GM19351 (cell line): ENCODE data around the gene KIAA0513.
"Not testable (repeated sequence)": the region's sequence is repeated elsewhere in the genome, so short reads cannot be mapped to it uniquely, and the experiment has no call there.

Experiments
- ATAC-seq: cut with Tn5 transposase; IDR thresholded peaks from one replicate; pipeline ENCODE4 v1.9.1; 2021; ENCODE audit warnings: mild to moderate bottlenecking, moderate library complexity; ENCODE audit not compliant: unreplicated experiment

Gene KIAA0513

GRCh38 chr16:85047867-85048455 is 20.4 kb downstream of the KIAA0513 start:
- no peak for ATAC-seq

- no peak for ATAC-seq
Measured at GRCh38 chr16:85048921-85049562, 21.4 kb downstream of the KIAA0513 start.

GRCh38 chr16:85049706-85050305 is 22.2 kb downstream of the KIAA0513 start:
- ATAC-seq = no peak

- ATAC-seq = no peak
Measured at GRCh38 chr16:85051067-85051581, 23.5 kb downstream of the KIAA0513 start.

GRCh38 chr16:85051683-85052082 is 24.1 kb downstream of the KIAA0513 start:
- no peak for ATAC-seq

GRCh38 chr16:85052536-85052935 is 24.9 kb downstream of the KIAA0513 start:
- ATAC-seq = no peak

- ATAC-seq = not testable (repeated sequence)
Measured at GRCh38 chr16:85054321-85054720, 26.7 kb downstream of the KIAA0513 start.

- ATAC-seq = no peak
Measured at GRCh38 chr16:85054948-85055492, 27.4 kb downstream of the KIAA0513 start.

GRCh38 chr16:85055493-85056210 is 28.1 kb downstream of the KIAA0513 start:
- ATAC-seq = peak; percentile 87

GRCh38 chr16:85056211-85056748 is 28.7 kb downstream of the KIAA0513 start:
- ATAC-seq = no peak

GRCh38 chr16:85057212-85057889 is 29.8 kb downstream of the KIAA0513 start:
- ATAC-seq = no peak

GRCh38 chr16:85057948-85058347 is 30.4 kb downstream of the KIAA0513 start:
- no peak for ATAC-seq

- no peak for ATAC-seq
Measured at GRCh38 chr16:85058909-85059308, 31.3 kb downstream of the KIAA0513 start.

GRCh38 chr16:85061566-85061965 is 34.0 kb downstream of the KIAA0513 start:
- no peak for ATAC-seq

- ATAC-seq = no peak
Measured at GRCh38 chr16:85062323-85062722, 34.7 kb downstream of the KIAA0513 start.

GRCh38 chr16:85062845-85063244 is 35.2 kb downstream of the KIAA0513 start:
- ATAC-seq = no peak

GRCh38 chr16:85064186-85064585 is 36.6 kb downstream of the KIAA0513 start:
- ATAC-seq = no peak

GRCh38 chr16:85065099-85065498 is 37.5 kb downstream of the KIAA0513 start:
- ATAC-seq = no peak

GRCh38 chr16:85066346-85066885 is 38.8 kb downstream of the KIAA0513 start:
- no peak for ATAC-seq

- no peak for ATAC-seq
Measured at GRCh38 chr16:85067024-85067423, 39.4 kb downstream of the KIAA0513 start.
